Activated CD4-positive, CD25-positive, alpha-beta regulatory T cell treated with anti-CD3 and anti-CD28 coated beads, Interleukin-2, amount 50 U/mL, for 72 hours (primary cell): ENCODE measurements around the gene LCN10.
"Not testable (repeated sequence)": the region's sequence is repeated elsewhere in the genome, so short reads cannot be mapped to it uniquely, and the experiment has no call there.

ENCODE experiments used
- DNase-seq: peaks from one replicate; pipeline ENCODE4 v3.0.0; 2021

The LCN10 gene

GRCh38 chr9:136717399-136717798 is 25.3 kb downstream of the LCN10 start:
- no peak for DNase-seq

- DNase-seq, result no peak
These were observed 27.9 kb downstream of the LCN10 start for GRCh38 chr9:136714893-136715274.

GRCh38 chr9:136714096-136714892 is 28.4 kb downstream of the LCN10 start:
- no peak for DNase-seq

GRCh38 chr9:136713550-136713949 is 29.2 kb downstream of the LCN10 start:
- DNase-seq, result no peak

- no peak for DNase-seq
These were observed 29.8 kb downstream of the LCN10 start for GRCh38 chr9:136712690-136713544.

- no peak for DNase-seq
These were observed 30.7 kb downstream of the LCN10 start, which contains the start of gene DIPK1B for GRCh38 chr9:136711751-136712689. DIPK1B (plus strand) TSS chr9:136712572; CDS start chr9:136712666, 94 bp downstream.

GRCh38 chr9:136711219-136711648 is 31.5 kb downstream of the LCN10 start:
- not testable (repeated sequence) for DNase-seq

GRCh38 chr9:136710543-136710942 is 32.2 kb downstream of the LCN10 start:
- DNase-seq, result no peak

GRCh38 chr9:136709454-136710109 is 33.2 kb downstream of the LCN10 start:
- no peak for DNase-seq

GRCh38 chr9:136707849-136708517 is 34.8 kb downstream of the LCN10 start:
- DNase-seq, result no peak

GRCh38 chr9:136707011-136707410 is 35.7 kb downstream of the LCN10 start:
- no peak for DNase-seq

GRCh38 chr9:136705564-136705963 is 37.2 kb downstream of the LCN10 start:
- DNase-seq, result no peak

- not testable (repeated sequence) for DNase-seq
These were observed 38.0 kb downstream of the LCN10 start for GRCh38 chr9:136704741-136705140.

GRCh38 chr9:136703276-136703860 is 39.4 kb downstream of the LCN10 start:
- DNase-seq, result no peak

GRCh38 chr9:136701668-136702053 is 41.1 kb downstream of the LCN10 start:
- DNase-seq, result no peak

GRCh38 chr9:136700959-136701667 is 41.6 kb downstream of the LCN10 start:
- peak; percentile 62 for DNase-seq

GRCh38 chr9:136700304-136700703 is 42.4 kb downstream of the LCN10 start:
- no peak for DNase-seq

GRCh38 chr9:136698635-136699246 is 44.0 kb downstream of the LCN10 start:
- DNase-seq, result no peak

- DNase-seq, result no peak
These were observed 44.8 kb downstream of the LCN10 start for GRCh38 chr9:136697821-136698526.
